A673 (cell line): Measurements from ENCODE around the gene RAB36.

Source experiments
- CTCF ChIP-seq: fragments of 300-800, 200-600 bp; sonication (generic); conservative IDR thresholded peaks from 2 replicates; pipeline ENCODE4 v1.5.1; 2017; ENCODE audit warnings: low read depth, mild to moderate bottlenecking, antibody characterized with exemption, low read length, moderate library complexity, mixed read lengths
- EZH2 ChIP-seq: fragments of 200-600 bp; sonication (generic); IDR thresholded peaks from 2 replicates; pipeline ENCODE4 v1.6.1; 2017; ENCODE audit warnings: borderline replicate concordance, low read depth, mild to moderate bottlenecking, mixed read lengths, antibody characterized with exemption, low read length; ENCODE audit not compliant: poor library complexity, severe bottlenecking

- TF ChIP-seq CTCF (no peak), EZH2 (no peak)
Measured at GRCh38 chr22:23152238-23153114, 7.2 kb downstream of the RAB36 start.
